HepG2 (cell line): ENCODE measurements around the gene RPL5. TPM values are rescaled to one million over a fixed set of nuclear protein-coding genes. Genes with fewer than 3 reads are reported as not detected.

ENCODE experiments used
- CEBPB ChIP-seq: IDR thresholded peaks from 2 replicates; pipeline ENCODE4 v1.6.1; 2011; ENCODE audit warnings: low read depth, low read length, improper control_type of control experiment, borderline replicate concordance
- CEBPG ChIP-seq: IDR thresholded peaks from 2 replicates; pipeline ENCODE4 v1.6.1; 2016
- HHEX ChIP-seq: IDR thresholded peaks from 2 replicates; pipeline ENCODE4 v1.6.1; 2016; ENCODE audit warnings: control low read depth
- HOXA5 ChIP-seq: sonication (generic); formaldehyde crosslinking; IDR thresholded peaks from 2 replicates; pipeline ENCODE4 v1.4.0; 2020; ENCODE audit warnings: missing genetic modification reagents
- IKZF1 ChIP-seq: fragments of 450-650 bp; IDR thresholded peaks from 2 replicates; pipeline ENCODE4 v1.7.1; 2016
- MED8 ChIP-seq: sonication (generic); formaldehyde crosslinking; IDR thresholded peaks from 2 replicates; pipeline ENCODE4 v1.8.1; 2023; ENCODE audit warnings: mild to moderate bottlenecking, missing genetic modification reagents; ENCODE audit not compliant: insufficient replicate concordance
- MTA1 ChIP-seq: sonication (generic); formaldehyde crosslinking; IDR thresholded peaks from 2 replicates; pipeline ENCODE4 v1.4.0; 2020; ENCODE audit warnings: missing genetic modification reagents, mild to moderate bottlenecking, borderline replicate concordance
- PCBP1 ChIP-seq: fragments of 200-400 bp; formaldehyde crosslinking; IDR thresholded peaks from 2 replicates; pipeline ENCODE4 v1.6.1; 2017; ENCODE audit warnings: mild to moderate bottlenecking, low read depth, low read length, borderline replicate concordance
- PITX1 ChIP-seq: sonication (generic); formaldehyde crosslinking; IDR thresholded peaks from 2 replicates; pipeline ENCODE4 v1.5.1; 2020; ENCODE audit warnings: mild to moderate bottlenecking, missing genetic modification reagents
- RAD21 ChIP-seq: fragments of 450-650 bp; formaldehyde crosslinking; IDR thresholded peaks from 2 replicates; pipeline ENCODE4 v1.5.0; 2020; ENCODE audit warnings: mild to moderate bottlenecking
- TCF12 ChIP-seq, 2 experiments: fragments of 450-650 bp in 1 of 2; sonication (generic) in 1 of 2; formaldehyde crosslinking in 1 of 2; IDR thresholded peaks; 2 replicates each; pipeline versions ENCODE4 v1.6.1 to v1.8.0; 2017 to 2022; ENCODE audit warnings: antibody characterized with exemption in 1 of 2, mild to moderate bottlenecking in 1 of 2, missing genetic modification reagents in 1 of 2, moderate library complexity in 1 of 2
- THAP11 ChIP-seq: IDR thresholded peaks from 2 replicates; pipeline ENCODE4 v1.6.1; 2016; ENCODE audit warnings: missing biosample characterization, missing genetic modification reagents
- ZBTB34 ChIP-seq: sonication (generic); formaldehyde crosslinking; IDR thresholded peaks from 2 replicates; pipeline ENCODE4 v1.8.0; 2022; ENCODE audit warnings: mild to moderate bottlenecking, missing genetic modification reagents
- ZNF124 ChIP-seq: sonication (generic); formaldehyde crosslinking; IDR thresholded peaks from 2 replicates; pipeline ENCODE4 v1.4.0; 2020; ENCODE audit warnings: missing genetic modification reagents
- ZNF260 ChIP-seq: sonication (generic); formaldehyde crosslinking; IDR thresholded peaks from 2 replicates; pipeline ENCODE4 v1.4.0; 2020; ENCODE audit warnings: missing genetic modification reagents, low read depth, mild to moderate bottlenecking, borderline replicate concordance
- ZNF343 ChIP-seq: sonication (generic); formaldehyde crosslinking; IDR thresholded peaks from 2 replicates; pipeline ENCODE4 v1.4.0; 2020; ENCODE audit warnings: mild to moderate bottlenecking, missing genetic modification reagents
- polyA plus RNA-seq, 8 experiments: library from polyadenylated mRNA; depleted of rRNA in 3 of 8; stranded (reverse) in 7 of 8; unstranded in 1 of 8; fragments of >200 nt; fragmentation: Illumina TruSeq in 4 of 8; extraction: Trizol in 4 of 8; gene quantifications; 2 replicates each; pipeline versions ENCODE4 v1.2.1 to v1.2.3, GENCODE V29; 2011 to 2016; ENCODE audit warnings: low read depth in 4 of 8, missing spikeins in 1 of 8, mixed read lengths in 1 of 8; ENCODE audit not compliant: insufficient read depth in 1 of 8
- total RNA-seq, 5 experiments: library from RNA; depleted of rRNA; stranded (reverse); fragments of >200 nt; fragmentation: Illumina TruSeq; extraction: Trizol; gene quantifications; 2 replicates each; pipeline ENCODE4 v1.2.3, GENCODE V29; 2016; ENCODE audit warnings: low read depth in 1 of 5
- TF ChIP-seq, protein P1 (sequence below): sonication (generic); formaldehyde crosslinking; IDR thresholded peaks from 2 replicates; pipeline ENCODE4 v1.5.1; 2020; ENCODE audit warnings: missing genetic modification reagents, mild to moderate bottlenecking, borderline replicate concordance
- TF ChIP-seq, protein P2 (sequence below): sonication (generic); formaldehyde crosslinking; IDR thresholded peaks from 2 replicates; pipeline ENCODE4 v1.4.0; 2020; ENCODE audit warnings: mild to moderate bottlenecking, missing genetic modification reagents

The RPL5 gene
- total and polyA plus RNA-seq, 2 of the 13 experiments (the other 11 are each of a cell fraction or from before 2014, with no cell fraction given), result 2,304 to 2,520 TPM

GRCh38 chr1:92886886-92887419 is 55.1 kb downstream of the RPL5 start (continued):
- TF ChIP-seq MTA1 (CRISPR knock-in tag), result no peak; the same call in 1 of the 2 replicates
- no peak for TF ChIP-seq CEBPB
- no peak for TF ChIP-seq MED8 (CRISPR knock-in tag)
- no peak for TF ChIP-seq TCF12 (IDR thresholded peaks at IDR 0.05)
- no peak for TF ChIP-seq TCF12 (CRISPR knock-in tag; IDR thresholded peaks at IDR 0.05)
- TF ChIP-seq ZNF260 (CRISPR knock-in tag), result no peak
- TF ChIP-seq, protein P1, sequence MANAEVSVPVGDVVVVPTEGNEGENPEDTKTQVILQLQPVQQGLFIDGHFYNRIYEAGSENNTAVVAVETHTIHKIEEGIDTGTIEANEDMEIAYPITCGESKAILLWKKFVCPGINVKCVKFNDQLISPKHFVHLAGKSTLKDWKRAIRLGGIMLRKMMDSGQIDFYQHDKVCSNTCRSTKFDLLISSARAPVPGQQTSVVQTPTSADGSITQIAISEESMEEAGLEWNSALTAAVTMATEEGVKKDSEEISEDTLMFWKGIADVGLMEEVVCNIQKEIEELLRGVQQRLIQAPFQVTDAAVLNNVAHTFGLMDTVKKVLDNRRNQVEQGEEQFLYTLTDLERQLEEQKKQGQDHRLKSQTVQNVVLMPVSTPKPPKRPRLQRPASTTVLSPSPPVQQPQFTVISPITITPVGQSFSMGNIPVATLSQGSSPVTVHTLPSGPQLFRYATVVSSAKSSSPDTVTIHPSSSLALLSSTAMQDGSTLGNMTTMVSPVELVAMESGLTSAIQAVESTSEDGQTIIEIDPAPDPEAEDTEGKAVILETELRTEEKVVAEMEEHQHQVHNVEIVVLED, result peak; percentile 42; the same call in 1 of the 2 replicates
- TF ChIP-seq IKZF1, result no peak
- no peak for TF ChIP-seq PCBP1
- TF ChIP-seq PITX1 (CRISPR knock-in tag), result peak; percentile 36; the same call in 1 of the 2 replicates
- TF ChIP-seq HOXA5 (CRISPR knock-in tag), result peak; percentile 37; the same call in 1 of the 2 replicates
- 0 out of 2 replicates have a peak, but pooled peaks have one; percentile 26 for TF ChIP-seq ZNF124 (CRISPR knock-in tag)
- no peak for TF ChIP-seq ZNF343 (CRISPR knock-in tag)
- TF ChIP-seq THAP11 (CRISPR knock-in tag), result 0 out of 2 replicates have a peak, but pooled peaks have one; percentile 25
- peak; percentile 50 for TF ChIP-seq CEBPG (CRISPR knock-in tag)
- peak; percentile 90 for TF ChIP-seq HHEX (CRISPR knock-in tag)
- TF ChIP-seq, protein P2, sequence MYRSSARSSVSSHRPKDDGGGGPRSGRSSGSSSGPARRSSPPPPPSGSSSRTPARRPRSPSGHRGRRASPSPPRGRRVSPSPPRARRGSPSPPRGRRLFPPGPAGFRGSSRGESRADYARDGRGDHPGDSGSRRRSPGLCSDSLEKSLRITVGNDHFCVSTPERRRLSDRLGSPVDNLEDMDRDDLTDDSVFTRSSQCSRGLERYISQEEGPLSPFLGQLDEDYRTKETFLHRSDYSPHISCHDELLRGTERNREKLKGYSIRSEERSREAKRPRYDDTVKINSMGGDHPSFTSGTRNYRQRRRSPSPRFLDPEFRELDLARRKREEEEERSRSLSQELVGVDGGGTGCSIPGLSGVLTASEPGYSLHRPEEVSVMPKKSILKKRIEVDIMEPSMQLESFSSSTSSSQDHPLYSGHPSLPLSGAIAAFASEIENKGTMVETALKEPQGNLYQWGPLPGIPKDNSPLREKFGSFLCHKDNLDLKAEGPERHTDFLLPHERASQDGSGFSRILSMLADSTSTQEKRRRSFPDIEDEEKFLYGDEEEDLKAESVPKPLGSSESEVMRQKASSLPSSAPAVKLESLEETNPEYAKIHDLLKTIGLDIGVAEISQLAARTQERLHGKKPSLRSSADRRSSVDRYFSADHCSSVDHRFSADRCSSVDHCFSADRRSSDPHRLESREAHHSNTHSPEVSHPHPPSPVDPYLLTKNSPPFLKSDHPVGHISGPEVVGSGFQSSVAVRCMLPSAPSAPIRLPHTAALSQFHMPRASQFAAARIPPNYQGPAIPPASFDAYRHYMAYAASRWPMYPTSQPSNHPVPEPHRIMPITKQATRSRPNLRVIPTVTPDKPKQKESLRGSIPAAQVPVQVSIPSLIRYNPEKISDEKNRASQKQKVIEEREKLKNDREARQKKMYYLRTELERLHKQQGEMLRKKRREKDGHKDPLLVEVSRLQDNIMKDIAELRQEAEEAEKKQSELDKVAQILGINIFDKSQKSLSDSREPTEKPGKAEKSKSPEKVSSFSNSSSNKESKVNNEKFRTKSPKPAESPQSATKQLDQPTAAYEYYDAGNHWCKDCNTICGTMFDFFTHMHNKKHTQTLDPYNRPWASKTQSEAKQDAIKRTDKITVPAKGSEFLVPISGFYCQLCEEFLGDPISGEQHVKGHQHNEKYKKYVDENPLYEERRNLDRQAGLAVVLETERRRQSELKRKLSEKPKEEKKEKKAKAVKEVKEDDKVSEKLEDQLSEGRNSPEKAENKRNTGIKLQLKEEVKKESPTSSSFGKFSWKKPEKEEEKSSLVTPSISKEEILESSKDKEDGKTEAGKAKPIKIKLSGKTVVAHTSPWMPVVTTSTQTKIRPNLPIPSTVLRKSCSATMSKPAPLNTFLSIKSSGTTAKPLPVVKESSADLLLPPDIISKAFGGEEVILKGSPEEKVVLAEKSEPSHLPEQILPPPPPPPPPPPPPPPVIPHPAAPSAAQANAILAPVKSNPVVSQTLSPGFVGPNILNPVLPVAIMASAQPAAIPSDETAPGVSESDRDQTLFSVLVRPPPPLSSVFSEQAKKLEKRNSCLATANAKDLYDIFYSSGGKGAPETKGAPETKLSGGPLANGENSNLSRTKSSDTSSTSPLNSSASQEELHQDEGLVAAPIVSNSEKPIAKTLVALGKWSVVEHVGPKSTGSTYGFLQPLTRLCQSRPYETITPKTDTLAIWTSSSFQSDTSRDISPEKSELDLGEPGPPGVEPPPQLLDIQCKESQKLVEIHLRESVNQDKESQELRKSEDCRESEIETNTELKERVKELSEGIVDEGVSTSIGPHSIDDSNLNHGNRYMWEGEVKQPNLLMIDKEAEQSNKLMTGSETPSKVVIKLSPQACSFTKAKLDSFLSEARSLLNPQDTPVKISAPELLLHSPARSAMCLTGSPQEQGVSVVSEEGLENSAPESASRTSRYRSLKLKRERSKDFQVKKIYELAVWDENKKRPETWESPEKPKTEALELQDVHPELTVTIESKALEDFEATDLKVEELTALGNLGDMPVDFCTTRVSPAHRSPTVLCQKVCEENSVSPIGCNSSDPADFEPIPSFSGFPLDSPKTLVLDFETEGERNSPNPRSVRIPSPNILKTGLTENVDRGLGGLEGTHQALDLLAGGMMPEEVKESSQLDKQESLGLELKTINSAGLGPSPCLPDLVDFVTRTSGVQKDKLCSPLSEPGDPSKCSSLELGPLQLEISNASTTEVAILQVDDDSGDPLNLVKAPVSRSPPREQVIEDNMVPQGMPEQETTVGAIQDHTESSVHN (CRISPR knock-in tag), result no peak
- no peak for TF ChIP-seq RAD21 (CRISPR knock-in tag)
- TF ChIP-seq ZBTB34, result no peak
